HG03558 (cell line): ENCODE data around the gene PRDM4.
"Not testable (repeated sequence)": the region's sequence is repeated elsewhere in the genome, so short reads cannot be mapped to it uniquely, and the experiment has no call there.

Experiments used
- ATAC-seq: cut with Tn5 transposase; IDR thresholded peaks from one replicate; pipeline ENCODE4 v1.9.1; 2021; ENCODE audit warnings: moderate number of reproducible peaks; ENCODE audit not compliant: unreplicated experiment; ENCODE audit errors: extremely low read depth

Gene PRDM4

DNA sequence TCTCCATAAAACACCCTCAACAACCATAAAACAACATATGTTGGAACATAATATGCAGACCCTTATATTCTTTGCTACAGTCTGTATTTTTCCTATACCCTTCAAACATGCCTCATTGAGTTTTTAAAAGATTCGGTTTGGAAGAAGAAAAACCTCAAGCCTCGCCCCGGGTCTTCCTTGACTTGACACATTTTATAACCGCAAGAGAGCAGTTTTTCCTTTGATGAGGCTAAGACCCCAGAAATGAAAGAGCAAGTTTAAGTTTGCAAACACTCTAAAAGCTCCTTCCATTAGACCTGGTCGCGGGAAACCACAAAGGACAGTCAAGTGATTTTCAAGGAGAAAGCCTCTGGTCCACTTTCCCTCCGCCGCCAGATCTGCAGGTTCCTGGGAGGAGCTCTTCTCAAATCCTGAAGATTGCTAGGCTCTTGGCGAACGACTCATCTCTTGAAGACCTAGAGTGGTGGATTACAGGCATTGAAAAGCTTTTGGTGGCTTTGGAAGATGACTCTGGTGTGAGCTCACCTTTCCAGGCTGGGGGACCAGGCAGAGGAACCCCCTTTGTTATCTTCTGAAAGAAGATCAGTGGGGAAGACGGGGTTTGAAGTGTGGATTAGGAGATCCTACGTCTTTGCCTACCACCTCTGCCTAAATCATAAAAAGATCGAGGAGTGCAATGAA, 13.6 kb upstream of the PRDM4 start, which contains the start of gene ASCL4:
ASCL4 (plus strand) TSS at position 356 of the 681 bp plus-strand sequence. CDS start 515 bp downstream, outside the sequence.
- ATAC-seq = no peak

DNA sequence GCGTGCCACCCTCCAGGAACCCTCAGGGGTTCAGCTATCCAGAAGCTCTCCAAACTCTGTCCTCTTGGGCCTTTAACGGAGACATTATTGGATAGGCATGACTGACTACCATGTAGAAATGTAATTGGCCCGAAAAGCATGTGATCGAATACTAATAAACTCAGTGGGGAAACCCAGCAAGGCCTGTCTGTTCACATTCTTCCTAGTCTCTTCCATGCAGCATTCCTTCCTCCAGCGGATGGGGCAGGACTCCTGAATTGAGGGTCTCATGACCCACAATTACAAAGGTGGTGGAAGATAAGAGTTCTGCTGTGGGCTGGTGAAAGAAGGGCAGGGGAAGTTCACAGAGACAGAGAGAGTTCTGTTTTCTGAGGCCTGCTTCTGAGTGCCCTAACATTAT, 6.5 kb upstream of the PRDM4 start:
- ATAC-seq = no peak

DNA sequence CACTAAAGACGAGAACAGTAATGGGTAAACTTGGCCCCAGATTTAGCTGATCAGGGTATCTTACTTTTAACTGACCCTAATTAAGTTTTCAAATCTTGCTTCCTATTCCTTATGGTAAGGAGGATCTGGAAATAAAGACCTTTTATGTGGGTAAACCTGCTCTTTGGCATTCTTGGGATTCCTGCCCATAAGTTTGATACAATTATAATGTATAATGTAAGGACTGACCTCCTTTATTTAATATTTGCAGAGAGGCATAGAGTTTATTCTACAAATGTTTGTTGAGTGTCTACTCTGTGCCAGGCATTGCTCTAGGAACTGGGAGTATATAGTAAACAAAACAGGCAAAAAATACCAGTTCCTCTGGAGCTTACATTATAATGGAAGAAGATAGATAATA, 4.4 kb upstream of the PRDM4 start:
- no peak for ATAC-seq

DNA sequence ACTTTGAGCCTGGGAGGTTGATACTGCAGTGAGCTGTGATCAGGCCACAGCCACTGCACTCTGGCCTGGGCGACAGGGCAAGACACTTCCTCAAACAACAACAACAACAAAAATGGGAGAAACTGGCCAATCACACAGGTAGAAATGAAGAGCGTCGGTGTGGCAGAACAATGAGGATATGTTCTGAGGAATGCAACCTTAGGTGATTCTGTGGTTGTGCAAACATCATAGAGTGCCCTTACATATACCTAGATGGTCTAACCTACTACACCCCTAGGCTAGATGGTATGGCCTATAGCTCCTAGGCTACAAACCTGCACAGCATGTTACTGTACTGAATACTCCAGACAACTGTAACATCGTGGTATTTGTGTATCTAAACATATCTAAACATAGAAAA, 3.7 kb upstream of the PRDM4 start:
- no peak for ATAC-seq

DNA sequence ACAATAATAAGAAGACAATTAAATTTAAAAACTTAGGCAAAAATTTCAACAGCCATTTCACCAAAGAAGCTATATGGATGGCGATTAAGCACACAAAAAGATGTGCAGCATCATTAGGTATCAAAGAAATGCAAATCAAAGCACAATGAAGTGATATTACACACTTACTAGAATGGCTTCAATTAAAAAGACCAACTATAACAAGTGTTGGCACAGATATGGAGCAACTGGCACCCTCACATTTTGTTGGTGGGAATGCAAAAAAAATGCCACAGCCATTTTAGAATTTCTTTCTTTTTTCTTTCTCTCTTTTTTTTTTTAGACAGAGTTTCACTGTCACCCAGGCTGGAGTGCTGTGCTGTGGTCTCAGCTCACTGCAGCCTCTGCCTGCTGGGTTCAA, 1.9 kb upstream of the PRDM4 start:
- ATAC-seq = no peak

DNA sequence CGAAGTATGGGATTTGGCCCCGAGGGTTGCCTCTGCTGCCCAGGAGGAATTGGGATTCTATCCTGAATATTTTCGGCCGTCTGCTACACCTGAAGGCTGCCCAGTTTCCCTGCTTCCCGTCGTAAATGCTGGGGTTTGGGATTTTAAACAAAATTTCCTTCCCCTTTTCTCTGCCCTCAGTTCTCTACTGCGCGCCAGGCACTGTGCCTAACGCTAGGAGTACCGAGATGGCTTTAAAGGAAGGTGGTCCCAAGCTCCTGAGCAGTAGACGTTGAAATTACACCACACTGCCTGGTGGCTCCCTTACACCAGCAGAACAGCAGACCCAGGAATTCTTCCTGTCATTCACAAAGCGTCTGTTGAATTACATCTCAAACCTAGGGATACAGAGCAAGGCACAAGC, 566 bp upstream of the PRDM4 start:
- no peak for ATAC-seq

DNA sequence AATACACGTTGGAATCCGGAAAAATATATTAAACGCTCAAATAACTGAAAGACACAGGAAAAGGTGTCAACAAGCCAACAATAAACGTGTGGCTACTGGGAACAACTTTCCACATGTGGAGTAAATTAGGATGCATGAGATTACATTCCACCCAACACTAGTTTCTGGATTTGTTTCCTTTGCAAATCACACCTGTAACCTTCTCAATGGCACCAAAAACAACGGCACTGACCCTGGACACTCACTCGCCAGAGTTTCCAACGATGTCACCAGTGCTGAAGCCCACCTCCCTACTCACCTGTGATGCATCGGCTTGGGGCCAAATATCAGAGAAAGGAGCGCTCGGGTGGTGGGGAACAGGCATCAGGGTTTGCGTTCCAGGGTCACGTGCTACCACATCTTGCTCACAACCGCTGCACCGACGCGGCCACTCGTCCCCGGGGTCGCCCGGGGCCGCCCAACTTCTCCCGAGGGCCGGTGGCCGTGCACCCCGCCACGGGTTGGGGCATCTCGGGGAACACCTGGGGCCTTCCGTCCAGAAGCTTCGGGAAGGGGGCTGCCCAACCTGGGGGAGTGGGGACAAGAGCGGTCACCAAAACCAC, 629 bp downstream of the PRDM4 start:
- ATAC-seq = no peak

DNA sequence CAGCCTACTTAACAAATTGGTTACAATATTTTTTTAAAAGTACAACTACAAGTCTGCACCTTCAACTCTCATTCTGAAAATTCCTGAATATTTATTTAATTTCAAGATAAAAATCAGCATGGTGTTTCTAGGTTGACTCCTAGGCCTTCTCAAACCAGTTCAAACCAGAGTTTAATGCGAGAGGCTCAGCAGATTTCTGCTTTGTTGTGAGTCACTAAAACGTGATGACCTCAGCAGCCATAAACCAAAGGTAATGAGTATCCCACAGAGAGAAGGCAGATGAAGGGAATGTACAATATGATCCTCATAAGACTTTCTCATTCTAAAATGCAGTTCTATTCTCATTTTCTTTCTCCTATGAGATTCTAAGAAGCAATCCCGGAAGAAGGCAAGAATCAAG, 1.5 kb downstream of the PRDM4 start:
- no peak for ATAC-seq

DNA sequence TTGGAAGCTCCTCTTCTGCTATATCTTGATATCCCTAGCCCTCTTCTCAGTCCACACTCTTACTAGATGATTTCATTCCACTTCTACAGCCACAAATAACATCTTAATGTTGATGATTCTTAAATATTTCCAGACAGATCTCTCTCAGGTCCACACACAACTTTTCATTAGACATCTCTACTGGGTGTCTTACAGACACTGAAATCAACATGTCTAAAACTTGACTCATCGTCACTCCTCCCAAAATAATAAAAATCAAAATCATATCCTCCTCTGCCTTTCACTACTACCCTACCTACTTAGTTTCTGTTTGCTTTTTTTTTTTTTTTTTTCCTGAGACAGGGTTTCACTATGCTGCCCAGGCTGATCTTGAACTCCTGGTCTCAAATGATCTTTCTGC, 11.9 kb downstream of the PRDM4 start:
- ATAC-seq = no peak

DNA sequence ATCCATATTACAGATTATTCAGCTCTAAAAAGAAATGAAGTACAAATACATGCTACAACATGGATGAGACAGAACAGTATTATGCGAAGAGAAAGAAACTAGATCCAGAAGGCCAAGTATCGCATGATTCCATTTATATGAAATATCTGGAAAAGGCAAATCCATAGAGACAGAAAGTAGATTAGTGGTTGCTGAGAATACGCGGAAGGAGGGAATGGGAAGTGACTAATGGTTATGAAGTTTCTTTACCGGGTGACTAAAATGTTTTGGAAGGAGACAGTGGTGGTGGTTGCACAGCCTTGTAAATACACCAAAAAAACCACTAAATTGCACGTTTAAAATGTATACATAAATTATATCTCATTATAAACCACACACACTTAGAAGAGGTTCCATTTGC, 12.5 kb downstream of the PRDM4 start:
- no peak for ATAC-seq

DNA sequence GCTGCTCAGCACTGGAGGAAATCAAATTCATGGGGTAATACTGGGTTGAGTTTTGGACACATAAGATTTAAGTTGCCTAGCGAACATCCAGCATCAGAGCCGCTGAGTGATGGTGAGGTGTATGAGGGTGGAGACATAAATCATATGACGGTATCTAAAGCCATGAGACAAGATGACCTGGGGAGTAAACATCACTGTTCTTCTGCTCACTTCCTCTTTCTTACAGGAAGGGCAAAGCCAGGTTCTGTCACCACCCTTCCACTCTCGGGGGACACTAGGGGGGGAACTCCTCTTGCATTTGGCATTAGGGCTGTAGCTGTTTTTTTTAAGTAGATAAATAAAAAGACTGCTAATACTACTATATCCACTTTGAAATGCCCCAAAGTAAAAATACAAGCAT, 24.0 kb downstream of the PRDM4 start:
- peak; percentile 90 for ATAC-seq

DNA sequence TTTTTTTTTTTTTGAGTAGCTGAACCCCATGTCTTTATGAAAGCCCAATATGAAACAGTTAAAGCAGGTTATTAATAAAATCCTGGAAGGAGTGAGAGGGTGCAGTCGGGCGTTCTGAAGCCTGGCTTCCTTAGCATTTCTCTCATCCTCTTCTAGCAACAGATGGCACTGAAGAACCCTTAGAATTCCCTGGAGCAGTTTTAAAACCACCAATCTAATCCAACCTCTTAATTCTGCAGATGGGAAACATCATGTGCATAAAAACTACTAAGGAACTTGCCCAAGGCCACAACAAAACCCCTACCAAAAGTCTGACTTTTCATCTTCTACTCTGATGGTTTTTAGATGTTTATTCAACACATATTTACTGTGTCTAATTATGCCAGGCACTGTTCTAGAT, 25.2 kb downstream of the PRDM4 start:
- ATAC-seq = no peak

DNA sequence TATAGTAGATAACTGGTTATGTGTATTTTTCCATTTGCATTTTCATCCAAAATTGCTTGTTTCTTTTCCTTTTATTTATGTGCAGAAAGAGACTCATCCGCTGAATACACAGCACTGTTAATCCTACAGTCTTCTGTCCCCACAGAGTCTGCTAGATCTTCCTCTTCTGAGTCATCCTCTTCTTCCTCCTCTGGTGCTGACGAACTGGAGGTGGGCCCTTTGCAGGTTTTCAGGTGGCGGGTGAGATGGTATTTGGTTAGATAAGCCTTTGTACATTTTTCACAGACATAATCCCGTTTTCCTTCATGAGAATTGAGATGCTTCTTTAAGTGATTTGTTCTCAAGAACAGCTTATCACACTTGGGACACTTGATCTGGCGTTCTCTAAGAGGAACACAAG, 26.8 kb downstream of the PRDM4 start:
- ATAC-seq = no peak

DNA sequence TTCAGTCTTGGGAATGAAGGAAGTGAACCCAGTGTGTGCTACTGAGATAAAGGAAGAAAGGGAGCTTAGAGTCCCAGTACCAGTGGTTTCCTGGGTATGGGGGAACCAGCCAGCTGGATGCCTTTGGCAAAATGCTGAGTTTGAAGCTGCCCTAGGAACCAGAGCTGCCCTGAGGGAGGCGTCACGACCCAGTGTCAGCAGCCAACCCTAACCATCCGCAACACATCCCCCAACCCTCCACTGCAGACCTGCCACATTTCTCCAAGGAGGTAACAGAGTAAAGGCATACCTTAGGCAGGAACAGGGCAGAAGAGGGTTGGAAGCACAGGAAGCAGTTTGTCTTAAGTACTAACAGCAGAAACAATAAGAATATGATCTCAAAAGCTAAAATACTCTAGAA, 28.6 kb downstream of the PRDM4 start:
- no peak for ATAC-seq

DNA sequence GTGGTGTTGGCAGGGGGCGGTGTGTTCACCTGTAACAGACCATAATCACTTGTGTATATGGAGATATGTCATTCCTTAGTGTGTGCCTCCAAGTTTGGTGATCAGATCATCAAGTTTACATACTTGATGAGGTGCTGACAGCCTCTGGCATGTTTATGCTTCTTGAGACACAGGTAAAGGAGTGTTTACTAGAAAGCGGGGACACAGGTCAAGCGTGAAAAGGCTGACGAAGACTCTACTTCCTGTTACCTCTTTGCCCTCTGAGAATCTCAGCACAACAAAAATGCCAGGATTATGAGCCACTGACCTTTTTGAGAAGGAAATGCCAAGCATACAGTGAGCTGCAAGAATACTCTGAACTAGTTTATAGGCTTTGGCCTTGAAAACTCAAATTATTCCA, 29.6 kb downstream of the PRDM4 start:
- no peak for ATAC-seq

DNA sequence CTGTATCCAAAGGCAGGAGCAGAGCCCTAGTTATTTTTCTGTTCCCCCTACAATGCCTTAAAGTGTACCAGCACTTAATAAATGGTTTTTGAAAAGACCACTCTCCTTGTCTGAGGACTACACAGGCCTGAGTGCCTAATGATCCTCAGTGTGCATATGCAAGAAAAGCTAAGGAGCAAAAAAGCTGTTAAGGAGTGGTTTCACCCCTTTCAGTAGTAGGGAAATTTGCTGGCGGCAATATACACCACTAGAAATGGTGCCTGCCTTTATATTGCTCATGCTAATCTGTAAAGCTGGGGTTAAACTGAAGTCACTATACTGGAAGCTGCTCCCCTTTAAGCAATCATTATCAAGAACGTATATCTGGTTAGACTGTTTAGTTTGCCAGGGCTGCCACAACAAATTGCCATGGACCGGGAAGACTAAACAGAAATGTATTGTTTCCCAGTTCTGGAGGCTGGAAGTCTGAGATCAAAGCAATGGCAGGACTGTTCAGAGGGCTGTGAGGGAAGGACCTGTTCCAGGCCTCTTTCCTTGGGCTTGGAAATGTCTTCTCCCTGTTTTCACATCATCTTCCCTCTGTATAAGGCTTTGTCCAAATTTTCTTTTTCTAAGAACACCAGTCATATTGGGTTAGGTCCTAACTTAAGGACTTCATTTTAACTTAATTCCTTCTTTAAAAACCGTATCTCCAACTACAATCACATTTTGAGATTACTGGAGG, 30.2 kb downstream of the PRDM4 start:
- ATAC-seq = no peak

DNA sequence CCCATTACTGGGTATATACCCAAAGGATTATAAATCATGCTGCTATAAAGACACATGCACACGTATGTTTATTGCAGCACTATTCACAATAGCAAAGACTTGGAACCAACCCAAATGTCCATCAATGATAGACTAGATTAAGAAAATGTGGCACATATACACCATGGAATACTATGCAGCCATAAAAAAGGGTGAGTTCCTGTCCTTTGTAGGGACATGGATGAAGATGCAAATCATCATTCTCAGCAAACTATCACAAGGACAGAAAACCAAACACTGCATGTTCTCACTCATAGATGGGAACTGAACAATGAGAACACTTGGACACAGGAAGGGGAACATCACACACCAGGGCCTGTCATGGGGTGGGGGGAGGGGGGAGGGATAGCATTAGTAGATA, 33.2 kb downstream of the PRDM4 start:
- not testable (repeated sequence) for ATAC-seq

DNA sequence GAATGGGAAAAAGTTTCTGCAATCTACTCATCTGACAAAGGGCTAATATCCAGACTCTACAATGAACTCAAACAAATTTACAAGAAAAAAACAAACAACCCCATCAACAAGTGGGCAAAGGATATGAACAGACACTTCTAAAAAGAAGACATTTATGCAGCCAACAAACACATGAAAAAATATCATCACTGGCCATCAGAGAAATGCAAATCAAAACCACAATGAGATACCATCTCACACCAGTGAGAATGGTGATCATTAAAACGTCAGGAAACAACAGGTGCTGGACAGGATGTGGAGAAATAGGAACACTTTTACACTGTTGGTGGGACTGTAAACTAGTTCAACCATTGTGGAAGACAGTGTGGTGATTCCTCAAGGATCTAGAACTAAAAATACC, 33.6 kb downstream of the PRDM4 start:
- ATAC-seq = not testable (repeated sequence)

DNA sequence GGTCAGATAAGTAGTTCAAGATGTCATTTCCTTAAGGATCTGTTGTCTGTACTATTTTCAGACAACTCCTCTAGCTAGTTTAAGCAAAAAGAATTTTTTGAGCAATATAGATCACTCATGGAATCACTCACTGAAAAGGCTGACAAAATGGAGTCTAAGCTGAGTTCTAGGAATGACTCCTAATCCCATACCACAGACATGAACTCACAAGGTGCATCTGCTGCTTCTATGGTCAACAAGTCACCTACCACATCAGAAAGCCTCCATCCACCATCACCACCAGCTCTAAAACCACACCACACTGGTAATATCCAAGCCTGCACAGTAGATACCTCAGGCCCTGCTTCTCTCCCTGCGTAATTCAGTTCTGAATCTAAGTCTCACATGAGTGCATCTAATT, 42.3 kb downstream of the PRDM4 start:
- no peak for ATAC-seq

DNA sequence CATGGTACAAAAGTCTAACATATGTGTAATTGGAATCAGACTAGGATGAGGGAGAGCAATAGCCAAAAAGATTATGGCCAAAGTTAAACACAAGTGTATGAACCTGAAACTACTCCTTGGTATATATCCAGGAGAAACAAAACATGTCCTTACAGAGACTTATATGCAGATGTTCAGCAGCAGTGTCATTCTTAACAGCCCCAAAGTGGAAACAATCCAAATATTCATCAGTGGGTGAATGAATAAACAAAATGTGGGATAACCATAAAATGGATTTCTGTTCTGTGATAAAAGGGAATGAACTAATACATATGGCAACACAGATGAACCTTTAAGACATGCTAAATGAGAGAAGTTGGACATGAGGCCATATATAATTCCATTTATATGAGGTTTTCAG, 45.2 kb downstream of the PRDM4 start:
- ATAC-seq = no peak

DNA sequence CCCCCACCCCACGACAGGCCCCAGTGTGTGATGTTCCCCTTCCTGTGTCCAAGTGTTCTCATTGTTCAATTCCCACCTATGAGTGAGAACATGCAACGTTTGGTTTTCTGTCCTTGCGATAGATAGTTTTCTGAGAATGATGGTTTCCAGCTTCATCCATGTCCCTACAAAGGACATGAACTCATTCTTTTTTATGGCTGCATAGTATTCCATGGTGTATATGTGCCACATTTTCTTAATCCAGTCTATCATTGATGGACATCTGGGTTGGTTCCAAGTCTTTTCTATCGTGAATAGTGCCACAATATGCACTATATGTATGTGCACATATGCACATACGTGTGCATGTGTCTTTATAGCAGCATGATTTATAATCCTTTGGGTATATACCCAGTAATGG, 55.4 kb downstream of the PRDM4 start:
- ATAC-seq = not testable (repeated sequence)

DNA sequence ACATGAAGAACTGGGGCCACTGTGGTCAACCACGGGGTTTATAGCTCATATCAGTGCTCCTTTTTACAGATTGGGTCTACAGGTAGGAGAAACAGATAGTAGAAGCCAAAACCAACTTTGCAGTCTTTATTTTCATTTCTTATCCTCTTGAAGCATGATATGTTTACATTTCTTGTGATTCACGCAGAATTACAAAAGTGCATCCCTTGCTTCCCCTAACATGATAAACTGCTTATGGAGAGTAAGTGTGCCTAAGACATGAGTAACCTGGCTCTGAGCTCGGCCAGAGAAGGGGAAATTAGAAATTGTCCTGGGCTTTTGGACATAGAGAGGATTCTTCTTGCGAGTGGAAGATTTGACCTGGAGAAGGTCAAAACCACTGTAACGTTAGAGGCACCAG, 56.9 kb downstream of the PRDM4 start:
- ATAC-seq = no peak
